GM18499 (cell line): ENCODE measurements around the gene RECK.

Source experiments
- ATAC-seq: cut with Tn5 transposase; IDR thresholded peaks from one replicate; pipeline ENCODE4 v1.9.1; 2021; ENCODE audit warnings: moderate number of reproducible peaks; ENCODE audit not compliant: insufficient read depth, unreplicated experiment

Gene RECK

GRCh38 chr9:36135741-36136271, 99.1 kb downstream of the RECK start:
- no peak for ATAC-seq

- peak; percentile 69 for ATAC-seq
These were observed 99.7 kb downstream of the RECK start, which contains the start of gene GLIPR2 for GRCh38 chr9:36136272-36136893. Gene GLIPR2 (plus strand): TSS chr9:36136733. CDS start chr9:36136779, 46 bp downstream.

GRCh38 chr9:36136894-36137391, 100.2 kb downstream of the RECK start:
- ATAC-seq, result peak; percentile 9

DNA sequence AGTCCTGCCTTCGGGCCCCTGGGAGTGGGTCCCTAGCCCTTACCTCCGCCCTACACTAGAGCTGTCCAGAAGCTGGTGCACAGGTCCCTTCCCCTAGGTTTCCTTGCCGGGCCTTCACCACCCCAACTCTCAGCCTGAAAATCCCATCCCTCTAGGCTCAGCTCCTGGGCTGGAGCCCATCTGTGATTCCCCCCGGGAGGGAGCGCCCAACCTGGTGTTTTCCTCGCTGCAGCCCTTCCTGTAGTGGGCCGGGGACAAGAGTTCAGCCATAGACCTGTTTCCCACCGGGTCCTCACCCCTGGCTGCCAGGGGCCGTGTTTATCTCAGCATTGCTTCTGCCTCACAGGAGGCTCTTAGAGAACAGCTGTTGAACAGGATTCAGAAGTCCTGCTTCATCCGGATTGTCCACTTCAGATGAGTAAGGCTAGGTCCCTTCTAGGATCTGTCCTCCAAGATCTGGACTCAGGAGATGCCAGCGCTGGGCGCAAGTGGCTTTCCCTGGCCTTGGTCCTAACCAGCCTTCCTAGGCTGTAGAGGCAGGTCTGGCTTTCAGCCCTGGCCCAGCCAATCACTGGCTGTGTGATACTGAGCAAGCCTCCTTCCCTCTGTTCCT, 100.8 kb downstream of the RECK start:
- no peak for ATAC-seq

- ATAC-seq, result no peak
These were observed 101.8 kb downstream of the RECK start for GRCh38 chr9:36138496-36138895.

DNA sequence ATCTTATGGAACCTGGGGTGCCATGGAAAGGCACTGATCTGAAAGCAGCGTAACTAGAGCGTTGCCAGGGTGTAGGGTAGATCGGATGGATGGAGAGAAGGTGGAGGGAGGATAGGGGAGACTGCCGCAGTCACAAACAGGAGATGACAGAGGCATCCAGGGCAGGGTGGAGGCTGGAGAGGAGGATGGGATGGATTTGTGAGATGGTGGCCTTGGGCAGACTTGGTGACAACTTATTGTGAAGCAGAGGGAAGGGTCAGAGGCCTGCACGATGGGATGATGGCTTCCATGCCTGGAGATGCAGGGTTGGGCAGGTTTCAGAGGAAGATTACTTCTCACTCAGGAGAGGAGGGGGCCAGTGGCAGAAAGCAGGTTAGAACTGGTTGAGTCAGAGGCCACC, 102.2 kb downstream of the RECK start:
- no peak for ATAC-seq

DNA sequence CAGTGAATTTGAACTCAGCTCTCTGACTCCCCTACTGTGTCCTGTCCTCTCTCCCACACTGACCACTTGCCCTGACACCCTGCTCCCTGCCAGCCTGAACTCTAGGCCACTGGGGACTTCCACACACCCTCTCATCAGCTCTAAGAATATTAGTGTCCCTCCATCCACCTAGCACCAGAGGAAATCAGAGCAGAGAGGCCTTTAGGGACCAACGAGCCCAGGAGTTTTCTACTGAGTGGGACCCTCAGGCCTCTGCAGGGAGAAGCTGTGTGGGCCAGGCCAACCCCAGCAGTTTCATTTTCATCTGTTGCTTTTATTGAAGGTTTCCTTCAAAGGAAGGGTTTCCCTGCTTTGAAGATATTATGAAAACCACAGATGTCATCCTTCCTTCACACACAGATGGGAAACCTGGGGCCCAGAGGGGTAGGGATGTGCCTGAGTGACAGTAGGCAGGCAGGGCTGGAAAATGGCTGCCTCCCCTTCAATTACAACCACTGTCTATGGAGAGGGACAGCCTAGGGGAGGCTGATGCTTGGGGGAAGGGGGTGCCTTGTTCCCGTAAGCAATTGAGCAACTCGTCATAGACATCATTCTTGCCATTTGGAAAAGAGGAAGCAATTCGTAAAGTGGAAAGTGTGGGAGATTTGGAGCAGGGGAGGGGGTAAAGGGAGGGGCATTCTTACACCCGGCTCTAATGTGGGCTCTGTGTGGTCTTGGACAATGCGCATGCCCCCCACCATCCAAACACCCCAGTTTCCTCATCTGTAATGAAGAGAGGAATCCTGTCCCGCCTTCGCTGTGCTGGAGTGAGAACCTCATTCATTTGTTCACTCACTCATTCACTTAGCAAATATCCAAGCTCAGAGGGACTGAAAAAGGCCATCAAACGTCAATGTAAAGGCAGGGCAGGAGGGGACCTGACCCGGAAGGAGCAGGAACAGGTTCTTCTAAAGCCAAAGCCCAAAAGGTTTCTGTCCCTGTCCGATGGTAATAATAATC, 103.7 kb downstream of the RECK start:
- ATAC-seq, result no peak

DNA sequence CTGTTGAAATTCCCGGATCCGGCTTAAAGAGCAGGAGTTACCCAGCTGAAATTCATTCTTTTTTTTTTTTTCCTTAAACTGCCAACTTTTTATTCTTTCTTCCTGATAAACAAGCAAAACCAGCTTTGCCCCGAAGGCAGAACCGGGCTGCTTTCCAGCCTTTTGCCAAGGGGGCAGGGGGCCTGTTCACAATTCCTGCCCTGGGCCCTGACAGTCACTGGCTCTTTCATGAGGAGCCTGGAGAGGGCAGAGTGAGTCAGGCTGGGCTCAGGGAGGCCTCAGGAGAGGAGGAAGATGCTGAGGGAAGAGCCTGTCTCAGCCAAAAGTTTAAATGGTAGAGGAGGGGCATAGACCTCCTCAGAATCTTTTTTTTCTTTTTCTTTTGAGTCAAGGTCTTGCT, 104.6 kb downstream of the RECK start:
- no peak for ATAC-seq

DNA sequence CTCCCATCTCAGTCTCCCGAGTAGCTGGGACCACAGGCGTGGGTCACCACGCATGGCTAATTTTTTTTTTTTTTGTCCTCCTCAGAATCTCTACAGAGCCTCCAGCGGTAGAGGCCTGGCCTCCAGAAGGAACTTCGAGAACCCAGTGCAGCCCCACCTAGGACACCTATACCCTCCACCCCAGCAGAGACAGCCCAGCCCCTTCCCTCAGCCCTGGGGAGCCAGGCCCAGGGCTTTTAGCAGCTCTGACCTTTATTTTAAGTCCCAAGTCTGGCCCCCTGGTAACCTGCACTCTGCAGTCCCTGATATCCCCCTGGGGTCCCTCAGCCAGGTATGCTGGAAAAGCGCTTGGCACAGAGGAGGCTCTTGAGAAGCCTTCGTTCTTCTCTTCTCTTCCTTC, 105.0 kb downstream of the RECK start:
- ATAC-seq, result no peak

GRCh38 chr9:36142510-36143244, 106.0 kb downstream of the RECK start:
- ATAC-seq, result no peak

GRCh38 chr9:36143245-36143641, 106.5 kb downstream of the RECK start:
- no peak for ATAC-seq

DNA sequence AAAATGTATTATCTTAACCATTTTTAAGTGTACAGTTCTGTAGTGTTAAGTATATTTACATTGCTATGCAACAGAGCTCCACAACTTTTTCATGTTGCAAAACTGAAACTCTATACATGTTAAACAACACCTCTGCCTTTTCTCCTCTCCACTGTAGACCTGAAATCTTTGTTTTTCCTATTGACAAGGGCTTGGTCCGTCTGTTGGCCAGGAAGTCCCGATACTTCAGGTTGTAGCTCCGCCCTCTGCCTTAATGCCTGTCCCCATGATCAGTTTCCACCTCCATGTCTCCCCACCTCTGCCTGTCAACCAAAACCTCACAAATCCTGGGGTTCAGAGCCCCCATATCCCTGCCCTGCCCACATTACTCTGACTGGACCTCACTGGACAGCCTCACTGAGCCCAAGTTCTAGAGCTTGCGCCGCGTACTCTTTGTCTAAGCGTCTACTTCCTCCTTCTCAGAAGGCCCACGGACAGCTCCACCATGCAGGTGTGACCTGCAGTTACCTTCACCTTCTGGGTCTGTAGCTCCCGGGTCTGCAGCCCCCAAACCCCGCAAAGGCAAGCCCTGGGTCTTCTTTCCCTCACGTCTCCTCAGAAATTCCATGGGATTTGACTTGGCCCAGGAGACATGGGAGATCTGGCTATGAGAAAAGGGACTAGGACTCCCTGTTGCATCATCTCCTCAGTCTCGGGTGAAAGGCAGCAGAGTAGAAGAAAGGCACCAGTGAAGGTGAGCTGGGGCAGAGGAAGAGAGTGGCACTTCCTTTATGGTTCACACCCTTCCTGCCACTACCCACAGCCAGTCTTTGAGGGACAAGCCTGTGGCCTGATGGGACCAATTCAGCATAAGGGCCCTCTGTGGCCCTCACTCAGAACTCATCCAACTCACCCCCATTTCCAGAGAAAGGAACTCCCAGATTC, 107.9 kb downstream of the RECK start:
- no peak for ATAC-seq

GRCh38 chr9:36145970-36146369, 109.3 kb downstream of the RECK start:
- no peak for ATAC-seq

DNA sequence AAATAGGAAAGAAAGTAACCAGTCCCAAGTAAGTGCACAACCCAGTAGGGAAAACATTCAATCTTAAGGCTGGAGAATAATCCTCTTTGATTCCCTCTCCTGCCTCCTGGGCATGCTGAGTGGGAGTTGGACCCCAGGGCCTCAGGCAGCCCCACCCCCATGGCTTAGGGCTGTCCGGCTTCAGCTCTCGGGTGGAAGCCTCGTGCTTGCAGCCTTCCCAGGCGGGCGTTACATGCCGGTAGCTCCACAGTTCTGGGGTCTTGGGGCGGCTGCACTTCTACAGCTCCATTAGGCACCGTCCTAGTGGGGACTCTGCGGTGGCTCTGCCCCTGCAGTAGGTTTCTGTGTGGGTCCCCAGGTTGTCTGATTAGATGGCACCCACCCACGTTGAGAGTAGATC, 109.9 kb downstream of the RECK start:
- no peak for ATAC-seq

GRCh38 chr9:36147441-36148175, 110.9 kb downstream of the RECK start:
- ATAC-seq, result no peak

GRCh38 chr9:36148311-36149051, 111.8 kb downstream of the RECK start:
- no peak for ATAC-seq

DNA sequence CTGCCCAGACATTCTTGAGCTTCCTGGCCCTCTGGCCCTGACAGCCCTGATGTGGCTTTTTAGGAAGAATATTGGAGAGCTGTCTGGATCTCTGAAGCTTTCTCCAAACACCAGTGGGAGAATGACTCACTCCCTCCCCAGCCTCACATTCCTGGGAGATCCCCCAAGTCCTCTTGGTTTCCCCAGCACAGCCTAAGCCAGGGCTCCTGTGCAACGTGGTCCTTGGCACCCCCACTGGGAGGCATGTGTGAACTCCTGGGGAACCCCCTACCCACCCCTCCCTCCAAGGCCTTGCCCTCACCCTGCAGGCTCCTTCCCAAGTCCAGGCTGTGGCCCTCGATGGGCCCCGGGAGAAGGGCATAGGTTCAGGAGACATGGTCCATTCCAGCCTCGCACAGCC, 112.5 kb downstream of the RECK start:
- ATAC-seq, result no peak
